EH (cell line): Measurements from ENCODE around the gene PIGR.
A peak's percentile ranks its signal among the peaks of the same experiment; 100 is the strongest.

Experiments used
- DNase-seq: peaks from one replicate; pipeline ENCODE4 v3.0.0-alpha.2; 2015; ENCODE audit warnings: low read depth

The PIGR gene

GRCh38 chr1:206909883-206910318 is 36.4 kb downstream of the PIGR start:
- no peak for DNase-seq

- DNase-seq, result no peak
Measured at GRCh38 chr1:206909161-206909882, 36.9 kb downstream of the PIGR start.

GRCh38 chr1:206908038-206908437 is 38.2 kb downstream of the PIGR start:
- DNase-seq, result no peak

DNA sequence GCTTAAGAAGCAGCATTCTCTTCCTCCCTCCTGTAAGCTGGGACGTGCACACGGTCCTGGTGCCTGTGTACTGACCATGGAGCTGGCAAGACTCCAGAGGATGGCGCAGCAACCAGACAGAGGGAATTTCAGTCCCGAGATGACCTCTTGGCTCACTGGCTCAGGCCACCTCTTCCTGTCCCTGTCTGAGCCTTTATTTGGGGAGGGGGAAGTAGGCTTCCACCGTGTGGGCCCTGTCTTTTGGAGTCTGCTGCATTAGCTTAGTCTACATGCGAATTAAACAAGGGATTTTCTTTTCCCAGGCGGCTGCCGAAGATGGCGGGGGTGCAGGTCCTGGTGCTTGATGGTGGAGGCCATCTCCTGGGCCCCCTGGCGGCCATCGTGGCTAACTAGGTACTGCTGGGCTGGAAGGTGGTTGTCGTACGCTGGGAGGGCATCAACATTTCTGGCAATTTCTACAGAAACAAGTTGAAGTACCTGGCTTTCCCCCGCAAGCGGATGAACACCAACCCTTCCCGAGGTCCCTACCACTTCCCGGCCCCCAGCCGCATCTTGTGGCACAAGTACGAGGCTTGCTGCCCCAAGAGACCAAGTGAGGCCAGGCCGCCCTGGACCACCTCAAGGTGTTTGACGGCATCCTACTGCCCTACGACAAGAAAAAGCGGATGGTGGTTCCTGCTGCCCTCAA is 38.8 kb downstream of the PIGR start:
- DNase-seq, result no peak

- peak; percentile 98 for DNase-seq
Measured at GRCh38 chr1:206905295-206906164, 40.7 kb downstream of the PIGR start.

DNA sequence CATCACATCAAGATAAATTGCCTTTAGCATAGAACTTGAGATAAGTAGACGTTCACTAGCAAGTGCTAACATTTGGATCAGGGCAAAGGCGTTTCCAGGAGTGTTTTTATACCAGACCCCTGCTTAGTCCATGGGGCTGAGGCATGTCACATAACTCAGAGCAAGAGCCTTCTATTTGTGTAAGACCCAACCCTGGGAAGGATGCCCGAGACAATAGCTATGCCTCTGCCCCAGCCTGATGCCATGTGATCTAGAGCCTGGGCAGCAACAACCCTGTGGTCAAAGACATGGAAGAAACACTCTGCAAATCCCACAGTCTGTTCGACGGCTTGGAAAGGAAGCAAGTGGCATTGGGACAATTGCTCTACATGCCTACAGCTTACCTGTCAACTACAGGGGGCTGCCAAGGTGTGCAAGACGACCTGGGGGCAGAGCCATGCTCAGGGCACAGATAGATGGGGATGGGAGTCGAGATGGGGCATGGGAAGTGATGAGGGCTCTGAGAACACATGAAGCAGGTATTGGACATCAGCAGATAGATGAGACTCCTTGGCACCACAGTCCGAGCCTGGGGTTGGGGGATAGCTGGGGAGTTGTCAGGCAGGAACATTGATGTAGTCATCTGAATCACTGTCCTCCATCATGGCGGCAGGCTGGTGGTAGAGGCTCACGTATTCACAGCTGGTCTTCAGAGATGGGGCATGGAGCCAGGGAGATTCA is 41.7 kb downstream of the PIGR start:
- no peak for DNase-seq

DNA sequence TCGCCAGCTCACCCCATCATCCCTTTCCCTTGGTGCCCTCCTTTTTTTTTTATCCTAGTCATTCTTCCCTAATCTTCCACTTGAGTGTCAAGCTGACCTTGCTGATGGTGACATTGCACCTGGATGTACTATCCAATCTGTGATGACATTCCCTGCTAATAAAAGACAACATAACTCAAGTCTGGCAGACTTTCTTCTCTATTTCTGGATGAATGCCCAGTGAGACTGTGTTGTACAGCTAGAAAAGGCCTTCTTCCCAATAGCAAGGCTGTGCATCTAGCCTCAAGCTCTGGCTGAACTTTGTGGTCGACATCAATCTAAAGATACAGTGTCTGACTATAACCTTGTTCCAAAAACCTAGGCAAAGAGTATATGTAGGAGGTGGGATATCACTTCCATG is 42.6 kb downstream of the PIGR start:
- DNase-seq, result peak; percentile 55

DNA sequence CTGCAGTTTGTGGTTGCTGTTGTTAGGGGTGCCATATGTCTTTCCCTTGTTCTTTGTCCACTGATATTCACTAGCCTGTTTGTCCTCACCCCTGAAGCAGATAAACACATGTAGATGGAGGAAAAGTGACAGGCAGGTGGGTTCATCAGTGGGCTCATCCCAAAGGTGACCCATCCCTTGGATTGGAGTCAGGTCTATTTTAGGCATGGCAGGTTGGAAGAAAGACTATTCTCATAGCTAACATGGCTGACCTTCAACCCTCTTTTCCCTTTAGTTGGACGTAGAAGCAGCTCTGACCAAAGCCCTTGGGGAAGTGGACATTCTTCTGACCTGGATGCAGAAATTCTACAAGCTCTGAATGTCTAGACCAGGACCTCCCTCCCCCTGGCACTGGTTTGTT is 43.6 kb downstream of the PIGR start:
- no peak for DNase-seq

- no peak for DNase-seq
Measured at GRCh38 chr1:206901944-206902343, 44.3 kb downstream of the PIGR start.

DNA sequence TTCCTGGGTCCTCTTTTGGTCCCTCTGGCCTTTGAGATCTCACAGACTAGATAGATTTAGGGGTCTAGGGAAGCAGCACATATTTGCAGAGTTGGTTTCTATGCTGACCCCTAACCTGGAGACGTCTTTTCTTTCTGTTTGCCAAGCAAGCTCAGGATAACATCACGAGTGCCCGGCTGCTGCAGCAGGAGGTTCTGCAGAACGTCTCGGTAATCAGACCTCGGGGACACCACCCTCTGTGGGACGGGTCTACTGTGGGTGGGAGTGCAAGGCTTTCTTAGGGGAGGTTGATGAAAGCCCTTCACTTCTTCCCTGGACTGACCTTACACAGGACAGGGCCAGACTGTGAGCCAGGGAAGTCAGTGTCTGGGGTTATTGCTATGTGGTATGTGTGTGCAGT is 46.1 kb downstream of the PIGR start:
- no peak for DNase-seq

DNA sequence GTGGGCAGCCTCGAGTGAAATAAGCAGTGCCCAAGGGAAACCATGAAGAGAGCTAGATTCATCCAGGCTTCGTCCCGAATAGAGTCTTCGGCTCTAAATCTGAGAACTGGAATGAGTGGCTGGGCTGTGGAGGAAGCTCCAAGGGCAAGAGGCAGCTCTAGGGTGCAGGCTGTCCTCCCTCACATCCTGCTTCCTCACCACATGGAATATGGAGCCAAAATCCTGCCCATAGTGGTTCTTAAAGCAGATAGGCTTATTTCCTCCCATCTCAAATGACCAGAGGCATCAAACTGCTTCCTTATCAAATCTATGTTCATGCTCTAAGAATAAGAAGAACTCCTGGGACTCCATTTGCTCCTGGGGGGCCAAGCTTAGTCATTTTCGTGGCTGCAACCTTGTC is 46.5 kb downstream of the PIGR start:
- no peak for DNase-seq

GRCh38 chr1:206898915-206899431 is 47.3 kb downstream of the PIGR start:
- no peak for DNase-seq

- peak; percentile 81 for DNase-seq
Measured at GRCh38 chr1:206898089-206898914, 48.0 kb downstream of the PIGR start.

DNA sequence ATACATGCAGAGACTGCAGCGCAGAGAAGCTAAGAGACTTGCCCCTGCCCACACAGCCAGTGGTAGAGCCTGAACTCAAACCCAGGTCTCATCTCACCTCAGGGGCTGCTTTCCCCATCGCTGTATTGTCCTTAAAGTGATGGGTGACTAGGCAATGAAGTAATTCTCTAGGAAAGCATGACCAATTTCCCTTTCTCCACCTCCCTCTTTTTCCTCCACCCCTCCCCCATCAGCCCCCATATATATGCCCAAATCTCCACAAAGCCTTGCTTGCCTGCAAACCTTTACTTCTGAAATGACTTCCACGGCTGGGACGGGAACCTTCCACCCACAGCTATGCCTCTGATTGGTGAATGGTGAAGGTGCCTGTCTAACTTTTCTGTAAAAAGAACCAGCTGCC is 49.1 kb downstream of the PIGR start, which contains the start of gene IL24:
Gene IL24, plus strand, starts transcription at position 269 of the 400 bp plus-strand sequence. CDS start 390 bp downstream, outside the sequence.
- DNase-seq, result no peak

GRCh38 chr1:206896261-206896660 is 50.0 kb downstream of the PIGR start:
- no peak for DNase-seq

DNA sequence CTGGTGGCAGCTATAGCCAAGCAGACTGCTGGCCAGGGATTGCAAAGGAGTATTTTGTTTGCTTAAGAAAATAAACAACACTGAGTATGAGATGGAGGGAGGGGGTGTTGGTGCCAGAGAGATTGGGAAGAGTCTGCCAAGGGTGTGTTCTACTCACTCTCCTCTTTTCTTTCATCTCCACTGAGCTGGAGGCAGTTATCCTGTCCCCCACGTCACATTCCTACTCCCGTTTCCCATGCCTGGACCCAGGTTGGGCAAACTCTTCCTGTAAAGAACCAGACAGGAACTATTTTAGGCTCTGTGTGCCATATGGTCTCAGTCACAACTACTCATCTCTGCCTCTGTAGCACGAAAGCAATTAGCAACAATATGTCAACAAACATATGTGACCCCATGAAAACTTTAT is 50.4 kb downstream of the PIGR start:
- DNase-seq, result peak; percentile 89

DNA sequence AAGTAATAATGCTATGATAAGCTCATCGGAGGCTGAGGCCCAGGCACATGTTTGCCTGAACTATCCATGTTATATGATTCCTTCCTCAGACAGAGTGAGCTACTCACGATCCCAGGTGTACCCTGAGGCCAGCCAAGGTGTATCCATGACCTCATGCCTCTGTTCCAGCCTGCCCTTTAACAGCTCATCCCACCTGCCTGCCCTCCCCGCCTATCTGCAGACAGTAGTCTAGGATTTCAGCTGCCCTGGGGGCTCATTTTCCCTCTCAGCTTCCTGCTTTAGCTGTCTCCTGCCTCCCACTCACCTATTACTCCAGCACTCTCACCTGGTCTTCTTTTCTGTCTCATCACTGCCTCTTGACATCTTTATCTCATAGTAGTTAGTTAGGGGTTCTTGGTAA is 50.9 kb downstream of the PIGR start:
- DNase-seq, result no peak

- DNase-seq, result no peak
Measured at GRCh38 chr1:206893380-206893779, 52.9 kb downstream of the PIGR start.

GRCh38 chr1:206892351-206892984 is 53.8 kb downstream of the PIGR start:
- DNase-seq, result peak; percentile 69

GRCh38 chr1:206891412-206891811 is 54.9 kb downstream of the PIGR start:
- DNase-seq, result no peak
